IMR-90 (cell line): Measurements from ENCODE around the gene DPAGT1. TPM values are rescaled to one million over a fixed set of nuclear protein-coding genes. Genes with fewer than 3 reads are reported as not detected.

Experiments
- ATAC-seq: fragments of 200-7000 bp; cut with Tn5 transposase; 2 replicates; pipeline ENCODE4 v1.9.1; 2020; ENCODE audit warnings: low read depth, mild to moderate bottlenecking, moderate library complexity
- BruUV-seq: library from RNA; stranded (reverse); fragments of 400-500 nt; replicated peaks from 2 replicates; lab custom pipeline; 2021; lab: Mats Ljungman, UMichigan
- CTCF ChIA-PET: fragments of 300-600 bp; formaldehyde crosslinking; extraction: SDS; loops from one replicate; lab custom pipeline; 2021; ENCODE audit warnings: antibody characterized with exemption; lab: Yijun Ruan, JAX
- POLR2A ChIA-PET: fragments of 300-600 bp; sonication (Branson Sonifier 250); formaldehyde crosslinking; loops from one replicate; lab custom pipeline; 2022; ENCODE audit warnings: antibody characterized with exemption; ENCODE audit not compliant: unreplicated experiment; lab: Charles Lee
- DNase-seq: peaks from one replicate; pipeline ENCODE4 v3.0.0; 2013
- H2AFZ ChIP-seq: replicated peaks from 2 replicates; pipeline ENCODE3; 2013; ENCODE audit warnings: low read length, mild to moderate bottlenecking; ENCODE audit not compliant: poor library complexity
- H2AK5ac ChIP-seq: 2 replicates; pipeline ENCODE4 v1.6.1; 2013; ENCODE audit warnings: low read depth, low read length, inconsistent platforms
- H2AK9ac ChIP-seq: replicated peaks from 2 replicates; pipeline ENCODE3; 2013; ENCODE audit warnings: mild to moderate bottlenecking, low read depth, low read length, moderate library complexity; ENCODE audit not compliant: poor library complexity
- H2BK120ac ChIP-seq: 2 replicates; pipeline ENCODE4 v1.6.1; 2013; ENCODE audit warnings: low read depth, low read length, inconsistent platforms
- H2BK15ac ChIP-seq: 3 replicates; pipeline ENCODE4 v1.6.1; 2013; ENCODE audit warnings: low read depth, low read length, inconsistent platforms
- H2BK20ac ChIP-seq: 2 replicates; pipeline ENCODE4 v1.6.1; 2013; ENCODE audit warnings: low read depth, mild to moderate bottlenecking, inconsistent platforms, low read length, moderate library complexity
- H2BK5ac ChIP-seq: 2 replicates; pipeline ENCODE4 v1.6.1; 2013; ENCODE audit warnings: mild to moderate bottlenecking, low read depth, low read length, inconsistent platforms; ENCODE audit not compliant: poor library complexity, severe bottlenecking
- H3K14ac ChIP-seq: replicated peaks from 2 replicates; pipeline ENCODE4 v1.6.1; 2013; ENCODE audit warnings: low read depth, low read length, inconsistent platforms
- H3K18ac ChIP-seq: 2 replicates; pipeline ENCODE4 v1.6.1; 2013; ENCODE audit warnings: low read depth, low read length, control low read depth
- H3K23ac ChIP-seq: 2 replicates; pipeline ENCODE4 v1.6.1; 2013; ENCODE audit warnings: low read depth, low read length, inconsistent platforms
- H3K27ac ChIP-seq: 2 replicates; pipeline ENCODE4 v1.5.1; 2013; ENCODE audit warnings: mild to moderate bottlenecking, control low read depth, low read length; ENCODE audit not compliant: insufficient read depth
- H3K27me3 ChIP-seq: 2 replicates; pipeline ENCODE4 v1.6.1; 2013; ENCODE audit warnings: low read length; ENCODE audit not compliant: control insufficient read depth, insufficient read depth
- H3K36me3 ChIP-seq: 2 replicates; pipeline ENCODE4 v1.6.1; 2013; ENCODE audit warnings: low read length, mixed read lengths; ENCODE audit not compliant: control insufficient read depth, insufficient read depth
- H3K4ac ChIP-seq: 2 replicates; pipeline ENCODE4 v1.6.1; 2013; ENCODE audit warnings: low read depth, low read length, inconsistent platforms
- H3K4me1 ChIP-seq: 2 replicates; pipeline ENCODE4 v1.6.1; 2013; ENCODE audit warnings: low read length, mixed read lengths; ENCODE audit not compliant: control insufficient read depth, insufficient read depth
- H3K4me2 ChIP-seq: 2 replicates; pipeline ENCODE4 v1.6.1; 2013; ENCODE audit warnings: low read depth, mild to moderate bottlenecking, control low read depth, low read length, moderate library complexity
- H3K4me3 ChIP-seq: 2 replicates; pipeline ENCODE4 v1.5.1; 2013; ENCODE audit warnings: low read depth, mild to moderate bottlenecking, control low read depth, low read length, moderate library complexity; ENCODE audit not compliant: insufficient read depth
- H3K56ac ChIP-seq: 2 replicates; pipeline ENCODE4 v1.6.1; 2013; ENCODE audit warnings: low read length, inconsistent platforms; ENCODE audit not compliant: insufficient read depth; ENCODE audit errors: extremely low read depth
- H3K79me1 ChIP-seq, 2 experiments: 2 replicates each; pipeline ENCODE4 v1.6.1; 2013; ENCODE audit warnings: low read length in 2 of 2, inconsistent platforms in 1 of 2, low read depth in 1 of 2
- H3K9ac ChIP-seq: 2 replicates; pipeline ENCODE4 v1.6.1; 2013; ENCODE audit warnings: low read depth, low read length, control low read depth
- H3K9me1 ChIP-seq: 2 replicates; pipeline ENCODE4 v1.6.1; 2013; ENCODE audit warnings: low read length, inconsistent platforms; ENCODE audit not compliant: insufficient read depth
- H3K9me3 ChIP-seq: 2 replicates; pipeline ENCODE4 v1.6.1; 2013; ENCODE audit warnings: low read length; ENCODE audit not compliant: control insufficient read depth, insufficient read depth
- H4K20me1 ChIP-seq: 2 replicates; pipeline ENCODE4 v1.6.1; 2013; ENCODE audit warnings: low read length, inconsistent platforms; ENCODE audit not compliant: insufficient read depth
- H4K5ac ChIP-seq: 2 replicates; pipeline ENCODE4 v1.6.1; 2013; ENCODE audit warnings: mild to moderate bottlenecking, low read depth, low read length, control low read depth
- H4K8ac ChIP-seq, 2 experiments: 2 replicates each; pipeline ENCODE4 v1.6.1; 2013; ENCODE audit warnings: low read depth in 2 of 2, low read length in 2 of 2, control low read depth in 1 of 2, inconsistent platforms in 1 of 2
- H4K91ac ChIP-seq: 2 replicates; pipeline ENCODE4 v1.6.1; 2013; ENCODE audit warnings: low read depth, low read length, inconsistent platforms; ENCODE audit not compliant: insufficient read depth
- BHLHE40 ChIP-seq: fragments of 150-350 bp; IDR thresholded peaks from 2 replicates; pipeline ENCODE4 v1.6.1; 2016; ENCODE audit warnings: mild to moderate bottlenecking, low read depth, low read length
- CEBPB ChIP-seq: IDR thresholded peaks from 2 replicates; pipeline ENCODE4 v1.6.1; 2012; ENCODE audit warnings: low read depth, low read length, improper control_type of control experiment
- CHD1 ChIP-seq: IDR thresholded peaks from 2 replicates; pipeline ENCODE4 v1.6.1; 2012; ENCODE audit warnings: low read depth, low read length, improper control_type of control experiment
- FOS ChIP-seq: fragments of 150-350 bp; IDR thresholded peaks from 2 replicates; pipeline ENCODE4 v1.6.1; 2016; ENCODE audit warnings: low read depth, low read length
- MAFK ChIP-seq: IDR thresholded peaks from 2 replicates; pipeline ENCODE4 v1.6.1; 2012; ENCODE audit warnings: low read depth, low read length, improper control_type of control experiment
- MAZ ChIP-seq: IDR thresholded peaks from 2 replicates; pipeline ENCODE4 v1.6.1; 2012; ENCODE audit warnings: low read depth, mild to moderate bottlenecking, low read length, improper control_type of control experiment, moderate library complexity, borderline replicate concordance
- MXI1 ChIP-seq: IDR thresholded peaks from 2 replicates; pipeline ENCODE4 v1.6.1; 2012; ENCODE audit warnings: low read depth, mild to moderate bottlenecking, low read length, moderate library complexity, borderline replicate concordance
- NFE2L2 ChIP-seq: fragments of 150-350 bp; IDR thresholded peaks from 2 replicates; pipeline ENCODE4 v1.6.1; 2016; ENCODE audit warnings: low read depth, mild to moderate bottlenecking, low read length
- POLR2A ChIP-seq: IDR thresholded peaks from 2 replicates; pipeline ENCODE4 v1.6.1; 2012; ENCODE audit warnings: mild to moderate bottlenecking, low read depth, low read length
- RAD21 ChIP-seq: IDR thresholded peaks from 2 replicates; pipeline ENCODE4 v1.6.1; 2012; ENCODE audit warnings: low read length, improper control_type of control experiment
- RCOR1 ChIP-seq: IDR thresholded peaks from 2 replicates; pipeline ENCODE4 v1.6.1; 2012; ENCODE audit warnings: mild to moderate bottlenecking, low read length, improper control_type of control experiment; ENCODE audit not compliant: insufficient replicate concordance
- RFX5 ChIP-seq: IDR thresholded peaks from 2 replicates; pipeline ENCODE4 v1.8.0; 2012; ENCODE audit warnings: low read depth, mild to moderate bottlenecking, low read length, moderate library complexity
- SMC3 ChIP-seq: fragments of 150-350 bp; IDR thresholded peaks from 2 replicates; pipeline ENCODE4 v1.6.1; 2016; ENCODE audit warnings: low read depth, mild to moderate bottlenecking, antibody characterized with exemption, low read length, moderate library complexity
- WGBS, 2 experiments: methylation state at CpG; one replicate each; pipeline versions ENCODE4 v1.1.5 to v1.1.7; 2013; ENCODE audit warnings: missing lambda C conversion rate in 2 of 2; ENCODE audit not compliant: insufficient read length in 1 of 2; ENCODE audit errors: extremely low coverage in 2 of 2; 5-methylcytosine and 5-hydroxymethylcytosine counted together
- dilution Hi-C: fragments of 300-500 bp; cut with HindIII; formaldehyde crosslinking; loops from one replicate; pipeline ENCODE4 v1.14.3; 2018; ENCODE audit warnings: low sequenced_read_pairs; ENCODE audit not compliant: unreplicated experiment
- in situ Hi-C: fragments of 300-500 bp; cut with MboI; formaldehyde crosslinking; loops from 3 replicates; pipeline ENCODE4 v1.14.3; 2019; ENCODE audit warnings: low sequenced_read_pairs, inconsistent platforms, mixed read lengths
- intact Hi-C: fragments of 100-400 bp; cut with micrococcal nuclease; formaldehyde crosslinking; loops from 2 replicates; pipeline ENCODE4 v1.10.0; 2022
- polyA plus RNA-seq, 3 experiments: library from polyadenylated mRNA; depleted of rRNA; stranded (reverse); fragments of >200 nt; gene quantifications; 2 replicates each; pipeline ENCODE4 v1.2.3, GENCODE V29; 2012; ENCODE audit warnings: low replicate concordance in 1 of 3
- total RNA-seq: library from RNA; depleted of rRNA; stranded (reverse); fragments of >200 nt; gene quantifications from 2 replicates; pipeline ENCODE4 v1.2.3, GENCODE V29; 2012
- TF ChIP-seq, protein P1 (sequence below): fragments of 150-350 bp; IDR thresholded peaks from 2 replicates; pipeline ENCODE4 v1.6.1; 2016; ENCODE audit warnings: low read depth, mild to moderate bottlenecking, low read length, moderate library complexity, borderline replicate concordance
- TF ChIP-seq, protein P2 (sequence below): conservative IDR thresholded peaks from 2 replicates; pipeline ENCODE4 v1.5.1; 2012; ENCODE audit warnings: mild to moderate bottlenecking, low read depth, low read length, improper control_type of control experiment
- TF ChIP-seq, protein P3 (sequence below): fragments of 150-350 bp; IDR thresholded peaks from 2 replicates; pipeline ENCODE4 v1.6.1; 2017; ENCODE audit warnings: mild to moderate bottlenecking, antibody characterized with exemption, low read length, low read depth

DPAGT1 gene
- total and polyA plus RNA-seq, 2 of the 4 experiments (the other 2 are of a cell fraction): 15.2 to 53.4 TPM

DNA sequence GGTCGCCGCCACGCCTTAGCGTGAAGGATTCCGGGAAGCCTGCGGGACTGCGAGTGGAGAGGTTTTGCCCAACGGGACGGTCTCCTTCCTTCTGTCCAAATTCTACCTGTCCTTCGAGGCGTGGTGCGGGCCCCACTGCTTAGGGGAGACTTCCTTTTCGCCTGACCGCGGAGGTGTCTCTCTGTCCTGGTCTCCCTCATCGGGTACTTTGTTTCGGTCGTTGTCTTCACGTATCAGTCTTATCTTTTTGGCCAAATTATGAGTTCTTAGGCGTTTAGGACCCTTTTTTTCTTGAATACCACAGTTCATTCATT lies 20.1 kb upstream of the DPAGT1 start:
- intact Hi-C loops: no loop called here
- DNase-seq: no peak
- no peak for ATAC-seq
- H2BK15ac ChIP-seq: no peak overlapping the region
- ChIA-PET POLR2A (no interaction called here), CTCF (no interaction called here)
- H4K20me1 ChIP-seq: no peaks in the 10 kb centered on the region; the same call in 1 of the 2 replicates
- H3K4me1 ChIP-seq: peaks cover 3% of the 10 kb centered on the region
- peaks cover 15 to 42% of the 10 kb centered on the region in 2 experiments for H3K79me1 ChIP-seq
- no peak overlapping the region for H2AK5ac ChIP-seq
- dilution Hi-C loops: no loop called here
- peak overlapping the region; percentile 58 for H3K27ac ChIP-seq
- peak overlapping the region; percentile 87 for H3K23ac ChIP-seq
- peak overlapping the region; percentile 80 for H3K14ac ChIP-seq
- H4K8ac ChIP-seq: peak overlapping the region in 1 of 2 experiments; percentile 87; a peak in 2 of 4 replicates
- no peaks in the 10 kb centered on the region for H3K27me3 ChIP-seq
- H2BK20ac ChIP-seq: no peak overlapping the region
- WGBS, 2 experiments: 0% methylated on average over 7 of the region's 20 CpGs; no CpG with 5 or more reads in 1 of the 2 experiments
- H3K4me2 ChIP-seq: peak overlapping the region; percentile 96
- no peak overlapping the region for H3K18ac ChIP-seq
- H4K91ac ChIP-seq: no peak overlapping the region
- H3K4me3 ChIP-seq: peak overlapping the region; percentile 70
- H3K9ac ChIP-seq: peak overlapping the region; percentile 72
- H3K36me3 ChIP-seq: peaks cover 8% of the 10 kb centered on the region
- peaks cover 6% of the 10 kb centered on the region for H3K9me1 ChIP-seq
- H2BK5ac ChIP-seq: peak overlapping the region; percentile 43
- H3K4ac ChIP-seq: peak overlapping the region; percentile 77
- no peaks in the 10 kb centered on the region for H3K9me3 ChIP-seq
- H2AK9ac ChIP-seq: peak overlapping the region; percentile 89
- 0 out of 2 replicates have a peak overlapping the region, but pooled peaks have one; percentile 17 for H3K56ac ChIP-seq
- in situ Hi-C loops: no loop called here
- BruUV-seq: TSS peak; percentile 26
- H2AFZ ChIP-seq: peak overlapping the region; percentile 99
- peak overlapping the region; percentile 11; the same call in 1 of the 2 replicates for H4K5ac ChIP-seq
- H2BK120ac ChIP-seq: no peak overlapping the region
- TF ChIP-seq SMC3 (no peak), MXI1 (no peak), RAD21 (no peak), CHD1 (no peak), RFX5 (no peak), BHLHE40 (no peak), FOS (no peak), MAZ (no peak), POLR2A (no peak), MAFK (no peak), CEBPB (no peak), NFE2L2 (no peak), RCOR1 (no peak)
- TF ChIP-seq, protein P1, sequence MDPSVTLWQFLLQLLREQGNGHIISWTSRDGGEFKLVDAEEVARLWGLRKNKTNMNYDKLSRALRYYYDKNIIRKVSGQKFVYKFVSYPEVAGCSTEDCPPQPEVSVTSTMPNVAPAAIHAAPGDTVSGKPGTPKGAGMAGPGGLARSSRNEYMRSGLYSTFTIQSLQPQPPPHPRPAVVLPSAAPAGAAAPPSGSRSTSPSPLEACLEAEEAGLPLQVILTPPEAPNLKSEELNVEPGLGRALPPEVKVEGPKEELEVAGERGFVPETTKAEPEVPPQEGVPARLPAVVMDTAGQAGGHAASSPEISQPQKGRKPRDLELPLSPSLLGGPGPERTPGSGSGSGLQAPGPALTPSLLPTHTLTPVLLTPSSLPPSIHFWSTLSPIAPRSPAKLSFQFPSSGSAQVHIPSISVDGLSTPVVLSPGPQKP: no peak
- TF ChIP-seq, protein P2, sequence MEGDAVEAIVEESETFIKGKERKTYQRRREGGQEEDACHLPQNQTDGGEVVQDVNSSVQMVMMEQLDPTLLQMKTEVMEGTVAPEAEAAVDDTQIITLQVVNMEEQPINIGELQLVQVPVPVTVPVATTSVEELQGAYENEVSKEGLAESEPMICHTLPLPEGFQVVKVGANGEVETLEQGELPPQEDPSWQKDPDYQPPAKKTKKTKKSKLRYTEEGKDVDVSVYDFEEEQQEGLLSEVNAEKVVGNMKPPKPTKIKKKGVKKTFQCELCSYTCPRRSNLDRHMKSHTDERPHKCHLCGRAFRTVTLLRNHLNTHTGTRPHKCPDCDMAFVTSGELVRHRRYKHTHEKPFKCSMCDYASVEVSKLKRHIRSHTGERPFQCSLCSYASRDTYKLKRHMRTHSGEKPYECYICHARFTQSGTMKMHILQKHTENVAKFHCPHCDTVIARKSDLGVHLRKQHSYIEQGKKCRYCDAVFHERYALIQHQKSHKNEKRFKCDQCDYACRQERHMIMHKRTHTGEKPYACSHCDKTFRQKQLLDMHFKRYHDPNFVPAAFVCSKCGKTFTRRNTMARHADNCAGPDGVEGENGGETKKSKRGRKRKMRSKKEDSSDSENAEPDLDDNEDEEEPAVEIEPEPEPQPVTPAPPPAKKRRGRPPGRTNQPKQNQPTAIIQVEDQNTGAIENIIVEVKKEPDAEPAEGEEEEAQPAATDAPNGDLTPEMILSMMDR: no peak
- TF ChIP-seq, protein P3, sequence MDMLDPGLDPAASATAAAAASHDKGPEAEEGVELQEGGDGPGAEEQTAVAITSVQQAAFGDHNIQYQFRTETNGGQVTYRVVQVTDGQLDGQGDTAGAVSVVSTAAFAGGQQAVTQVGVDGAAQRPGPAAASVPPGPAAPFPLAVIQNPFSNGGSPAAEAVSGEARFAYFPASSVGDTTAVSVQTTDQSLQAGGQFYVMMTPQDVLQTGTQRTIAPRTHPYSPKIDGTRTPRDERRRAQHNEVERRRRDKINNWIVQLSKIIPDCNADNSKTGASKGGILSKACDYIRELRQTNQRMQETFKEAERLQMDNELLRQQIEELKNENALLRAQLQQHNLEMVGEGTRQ: no peak
